MM.1S (cell line): ENCODE measurements around the gene DCTN3.

Experiments
- EZH2 ChIP-seq: fragments of 300-600 bp; sonication (generic); optimal IDR thresholded peaks from 2 replicates; pipeline ENCODE3; 2017; ENCODE audit warnings: low read depth, mild to moderate bottlenecking, antibody characterized with exemption, low read length, mixed read lengths
- EZH2phosphoT487 ChIP-seq: fragments of 300-600 bp; sonication (generic); IDR thresholded peaks from 2 replicates; pipeline ENCODE4 v1.6.1; 2018; ENCODE audit warnings: antibody characterized with exemption, low read length
- TF ChIP-seq, protein P1 (sequence below): fragments of 300-600 bp; sonication (generic); IDR thresholded peaks from 2 replicates; pipeline ENCODE4 v1.5.1; 2016; ENCODE audit warnings: antibody characterized with exemption, low read length, mixed read lengths

DNA sequence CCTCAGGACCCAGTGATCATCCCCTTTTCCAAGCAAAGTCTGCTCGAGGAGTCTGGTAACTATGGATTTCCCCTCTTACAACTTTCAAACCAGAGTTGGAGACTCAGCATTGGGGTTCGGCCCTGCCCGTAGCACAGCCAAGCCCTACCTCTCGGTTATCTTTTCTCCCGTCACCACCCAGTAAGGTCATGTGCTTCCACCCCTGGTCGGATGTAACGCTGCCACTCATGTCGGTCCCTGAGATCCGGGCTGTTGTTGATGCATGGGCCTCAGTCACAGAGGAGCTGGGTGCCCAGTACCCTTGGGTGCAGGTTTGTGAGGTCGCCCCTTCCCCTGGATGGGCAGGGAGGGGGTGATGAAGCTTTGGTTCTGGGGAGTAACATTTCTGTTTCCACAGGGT is 27.4 kb upstream of the DCTN3 start:
- TF ChIP-seq EZH2 (no peak), EZH2phosphoT487 (no peak)
- TF ChIP-seq, protein P1, sequence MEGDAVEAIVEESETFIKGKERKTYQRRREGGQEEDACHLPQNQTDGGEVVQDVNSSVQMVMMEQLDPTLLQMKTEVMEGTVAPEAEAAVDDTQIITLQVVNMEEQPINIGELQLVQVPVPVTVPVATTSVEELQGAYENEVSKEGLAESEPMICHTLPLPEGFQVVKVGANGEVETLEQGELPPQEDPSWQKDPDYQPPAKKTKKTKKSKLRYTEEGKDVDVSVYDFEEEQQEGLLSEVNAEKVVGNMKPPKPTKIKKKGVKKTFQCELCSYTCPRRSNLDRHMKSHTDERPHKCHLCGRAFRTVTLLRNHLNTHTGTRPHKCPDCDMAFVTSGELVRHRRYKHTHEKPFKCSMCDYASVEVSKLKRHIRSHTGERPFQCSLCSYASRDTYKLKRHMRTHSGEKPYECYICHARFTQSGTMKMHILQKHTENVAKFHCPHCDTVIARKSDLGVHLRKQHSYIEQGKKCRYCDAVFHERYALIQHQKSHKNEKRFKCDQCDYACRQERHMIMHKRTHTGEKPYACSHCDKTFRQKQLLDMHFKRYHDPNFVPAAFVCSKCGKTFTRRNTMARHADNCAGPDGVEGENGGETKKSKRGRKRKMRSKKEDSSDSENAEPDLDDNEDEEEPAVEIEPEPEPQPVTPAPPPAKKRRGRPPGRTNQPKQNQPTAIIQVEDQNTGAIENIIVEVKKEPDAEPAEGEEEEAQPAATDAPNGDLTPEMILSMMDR, result no peak
